NT2/D1 (cell line): Measurements from ENCODE around the gene UBE3A.

ENCODE experiments used
- YY1 ChIP-seq: IDR thresholded peaks from 2 replicates; pipeline ENCODE4 v1.6.1; 2011; ENCODE audit not compliant: insufficient read length, insufficient read depth
- ZNF274 ChIP-seq: IDR thresholded peaks from 2 replicates; pipeline ENCODE4 v1.6.1; 2011; ENCODE audit warnings: mild to moderate bottlenecking, low read depth, low read length

GRCh38 chr15:25329696-25330095 is 109.1 kb downstream of the UBE3A start:
- TF ChIP-seq YY1 (no peak), ZNF274 (no peak)
